ENCODE measurements around the gene PACSIN1. TPM values are rescaled to one million over a fixed set of nuclear protein-coding genes. Genes with fewer than 3 reads are reported as not detected.

PACSIN1 gene, protein sequence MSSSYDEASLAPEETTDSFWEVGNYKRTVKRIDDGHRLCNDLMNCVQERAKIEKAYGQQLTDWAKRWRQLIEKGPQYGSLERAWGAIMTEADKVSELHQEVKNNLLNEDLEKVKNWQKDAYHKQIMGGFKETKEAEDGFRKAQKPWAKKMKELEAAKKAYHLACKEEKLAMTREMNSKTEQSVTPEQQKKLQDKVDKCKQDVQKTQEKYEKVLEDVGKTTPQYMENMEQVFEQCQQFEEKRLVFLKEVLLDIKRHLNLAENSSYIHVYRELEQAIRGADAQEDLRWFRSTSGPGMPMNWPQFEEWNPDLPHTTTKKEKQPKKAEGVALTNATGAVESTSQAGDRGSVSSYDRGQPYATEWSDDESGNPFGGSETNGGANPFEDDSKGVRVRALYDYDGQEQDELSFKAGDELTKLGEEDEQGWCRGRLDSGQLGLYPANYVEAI
- total RNA-seq = under 1 TPM; 0.07 to 0.14 TPM

GRCh38 chr6:34465531-34466241, at the start of gene PACSIN1:
TSS of gene PACSIN1 (plus strand) at chr6:34466076. CDS start at chr6:34526306, 60,230 bp downstream.
- Mint-ChIP-seq H3K27me3 (peaks cover 15% of the 10 kb centered on the region), H3K9me3 (ENCODE audit: low read depth) (no peaks in the 10 kb centered on the region), H3K36me3 (ENCODE audit: low read depth) (no peaks in the 10 kb centered on the region), H3K4me1 (peaks cover 4% of the 10 kb centered on the region), H3K27ac (no peak within 1 kb of the TSS), H3K4me3 (peak within 1 kb of the TSS; percentile 53)
- DNase-seq (peak; percentile 37), ATAC-seq (peak; percentile 83)
- ChIA-PET CTCF (interaction anchor here (0.6 kb wide), 1 partner anchor 229 kb away, joined by 3 read pairs; the partner anchor contains the start of gene HMGA1), POLR2A (no interaction called here)
- intact Hi-C loops (cut with DNase I, micrococcal nuclease) = no loop called here

GRCh38 chr6:34416877-34417371, 49.0 kb upstream of the PACSIN1 start:
- ATAC-seq (no peak), DNase-seq (no peak)
- Mint-ChIP-seq H3K4me3 (no peak overlapping the region), H3K4me1 (peaks cover 24% of the 10 kb centered on the region), H3K36me3 (ENCODE audit: low read depth) (peaks cover 67% of the 10 kb centered on the region), H3K27ac (peak overlapping the region; percentile 1), H3K9me3 (ENCODE audit: low read depth) (no peaks in the 10 kb centered on the region), H3K27me3 (no peaks in the 10 kb centered on the region)
- ChIA-PET CTCF (interaction anchor here (0.7 to 2.9 kb wide), 4 partner anchors 36 to 228 kb away, joined by 3 to 34 read pairs (median 3); partner anchors contain the start of gene SMIM29), POLR2A (interaction anchor here (0.6 to 3.2 kb wide), 5 partner anchors 7 to 192 kb away, joined by 3 to 18 read pairs (median 5); partner anchors contain the start of gene RPS10)
- intact Hi-C loops (cut with DNase I, micrococcal nuclease) = loop anchor here in 1 of 2 experiments (5.0 kb wide), 1 partner anchor 170 kb away; the partner anchor contains the start of gene SMIM29

DNA sequence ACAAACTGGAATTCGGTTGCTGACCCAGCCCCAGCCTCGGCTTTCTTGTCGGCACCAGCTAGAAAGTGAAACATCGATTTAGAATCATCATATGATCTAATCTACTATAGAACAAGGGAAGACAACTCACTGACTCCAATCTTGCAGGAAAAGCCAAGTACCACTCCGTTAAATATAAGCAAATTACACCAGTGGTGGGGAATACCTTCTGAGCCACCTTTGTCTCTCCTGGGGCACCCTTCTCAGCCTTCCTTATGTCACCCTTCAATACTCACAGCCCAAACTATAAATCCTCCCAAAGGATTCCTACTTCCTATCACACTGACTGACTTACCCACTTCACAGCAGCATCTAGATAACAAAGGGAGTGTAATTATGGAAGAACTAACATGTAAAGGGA, 47.5 kb upstream of the PACSIN1 start:
- no peak for DNase-seq
- no peak overlapping the region for H3K4me3 Mint-ChIP-seq
- H3K4me1 Mint-ChIP-seq = peaks cover 25% of the 10 kb centered on the region
- peaks cover 71% of the 10 kb centered on the region for H3K36me3 Mint-ChIP-seq (ENCODE audit: low read depth)
- H3K27me3 Mint-ChIP-seq = no peaks in the 10 kb centered on the region
- CTCF ChIA-PET = interaction anchor here (1.5 kb wide), 1 partner anchor 222 kb away, joined by 3 read pairs; no protein-coding TSS in a partner anchor
- H3K9me3 Mint-ChIP-seq (ENCODE audit: low read depth) = no peaks in the 10 kb centered on the region
- POLR2A ChIA-PET = interaction anchor here (1.0 kb wide), 1 partner anchor 256 kb away, joined by 4 read pairs; no protein-coding TSS in a partner anchor
- intact Hi-C loops (cut with DNase I, micrococcal nuclease) = loop anchor here in 1 of 2 experiments (5.0 kb wide), 1 partner anchor 171 kb away; the partner anchor contains the start of gene SMIM29
- H3K27ac Mint-ChIP-seq = peak overlapping the region; percentile 34
- no peak for ATAC-seq

GRCh38 chr6:34423254-34423653, 42.6 kb upstream of the PACSIN1 start:
- Mint-ChIP-seq H3K4me3 (peak overlapping the region; percentile 97), H3K4me1 (peaks cover 41% of the 10 kb centered on the region), H3K27ac (peak overlapping the region; percentile 99), H3K36me3 (ENCODE audit: low read depth) (peaks cover 61% of the 10 kb centered on the region), H3K27me3 (no peaks in the 10 kb centered on the region), H3K9me3 (ENCODE audit: low read depth) (no peaks in the 10 kb centered on the region)
- ChIA-PET CTCF (interaction anchor here (1.4 kb wide), 1 partner anchor 12 kb away, joined by 4 read pairs; no protein-coding TSS in a partner anchor), POLR2A (interaction anchor here (0.8 to 2.3 kb wide), 4 partner anchors 8 to 334 kb away, joined by 3 to 18 read pairs (median 4); partner anchors contain the start of gene SNRPC)
- ATAC-seq (no peak), DNase-seq (no peak)
- intact Hi-C loops (cut with DNase I, micrococcal nuclease) = no loop called here

DNA sequence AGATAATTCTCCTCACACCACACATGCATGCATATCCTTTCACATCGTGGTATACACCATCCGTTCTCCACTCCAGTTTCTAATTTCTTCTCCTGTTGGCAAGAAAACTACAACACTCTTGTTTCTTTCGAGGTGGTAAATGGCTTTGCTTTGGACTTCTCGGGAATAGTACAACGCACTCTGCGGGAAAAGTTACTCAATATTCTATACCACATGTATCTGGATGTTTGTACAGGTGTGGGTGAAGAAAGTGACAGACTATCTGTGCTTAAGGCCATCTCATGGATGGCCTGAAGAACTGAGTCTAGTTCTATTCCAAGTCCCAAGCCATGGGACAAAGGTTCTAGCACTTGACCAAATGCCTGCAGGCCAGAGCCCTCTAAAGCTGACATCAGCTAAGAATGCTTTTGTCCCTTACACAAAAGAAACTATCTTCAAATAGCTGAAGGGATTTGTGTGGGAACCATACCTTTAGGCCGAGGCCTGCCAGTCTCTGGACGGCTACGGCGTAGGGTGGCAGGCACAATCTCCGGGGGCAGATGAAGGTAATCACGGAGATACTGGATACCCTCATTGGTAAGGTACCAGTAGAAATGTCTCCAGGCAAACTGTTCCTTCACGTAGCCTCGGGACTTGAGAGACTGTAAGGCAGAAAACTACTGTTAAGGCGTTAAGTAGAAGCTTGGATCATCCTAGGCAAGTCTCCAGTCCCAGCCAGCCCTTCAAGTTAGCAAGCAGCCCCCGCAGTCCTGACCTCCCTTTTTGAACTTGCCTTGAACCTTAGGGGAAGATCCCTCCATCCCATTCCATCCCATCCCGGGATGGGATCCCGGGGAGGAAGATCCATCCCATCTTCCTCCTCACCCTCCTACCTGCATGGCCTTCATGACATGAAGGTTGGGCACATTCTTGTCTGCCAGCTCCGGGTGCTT, 41.4 kb upstream of the PACSIN1 start:
- intact Hi-C loops (cut with DNase I, micrococcal nuclease) = loop anchor here (2.0 to 5.0 kb wide), 3 partner anchors 32 to 242 kb away; partner anchors contain the start of gene NUDT3 (in 1 of the 2)
- no peak for ATAC-seq
- Mint-ChIP-seq H3K27me3 (no peaks in the 10 kb centered on the region), H3K27ac (peak overlapping the region; percentile 99), H3K9me3 (ENCODE audit: low read depth) (no peaks in the 10 kb centered on the region), H3K36me3 (ENCODE audit: low read depth) (peaks cover 55% of the 10 kb centered on the region), H3K4me1 (peaks cover 38% of the 10 kb centered on the region), H3K4me3 (peak overlapping the region; percentile 97)
- ChIA-PET CTCF (interaction anchor here (0.8 to 1.7 kb wide), 2 partner anchors 10 to 185 kb away, joined by 4 to 9 read pairs; no protein-coding TSS in a partner anchor), POLR2A (interaction anchor here (0.6 to 2.3 kb wide), 4 partner anchors 9 to 588 kb away, joined by 3 to 18 read pairs (median 4); no protein-coding TSS in a partner anchor)
- no peak for DNase-seq

GRCh38 chr6:34425132-34425497, 40.8 kb upstream of the PACSIN1 start:
- peaks cover 49% of the 10 kb centered on the region for H3K36me3 Mint-ChIP-seq (ENCODE audit: low read depth)
- no peaks in the 10 kb centered on the region for H3K9me3 Mint-ChIP-seq (ENCODE audit: low read depth)
- intact Hi-C loops (cut with DNase I, micrococcal nuclease) = loop anchor here (2.0 to 5.0 kb wide), 3 partner anchors 32 to 243 kb away; partner anchors contain the start of gene NUDT3 (in 1 of the 2)
- H3K27ac Mint-ChIP-seq = peak overlapping the region; percentile 99
- peaks cover 35% of the 10 kb centered on the region for H3K4me1 Mint-ChIP-seq
- ATAC-seq = no peak
- H3K4me3 Mint-ChIP-seq = peak overlapping the region; percentile 97
- DNase-seq = peak; percentile 32
- POLR2A ChIA-PET = interaction anchor here (2.3 kb wide), 1 partner anchor 10 kb away, joined by 18 read pairs; no protein-coding TSS in a partner anchor
- CTCF ChIA-PET = interaction anchor here (0.8 to 1.7 kb wide), 2 partner anchors 10 to 184 kb away, joined by 4 to 9 read pairs; no protein-coding TSS in a partner anchor
- no peaks in the 10 kb centered on the region for H3K27me3 Mint-ChIP-seq

GRCh38 chr6:34425498-34426410, 40.1 kb upstream of the PACSIN1 start, which contains the start of gene RPS10:
TSS of gene RPS10 (minus strand) at chr6:34426069. CDS start at chr6:34425221, 848 bp downstream.
- DNase-seq (peak; percentile 95), ATAC-seq (peak; percentile 95)
- peak within 1 kb of the TSS; percentile 99 for H3K27ac Mint-ChIP-seq
- ChIA-PET CTCF (interaction anchor here (0.5 to 1.7 kb wide), 6 partner anchors 11 to 322 kb away, joined by 3 to 9 read pairs (median 3); no protein-coding TSS in a partner anchor), POLR2A (interaction anchor here (0.6 to 2.3 kb wide), 4 partner anchors 9 to 176 kb away, joined by 3 to 18 read pairs (median 4); partner anchors contain the start of gene SMIM29)
- H3K27me3 Mint-ChIP-seq = no peaks in the 10 kb centered on the region
- H3K4me1 Mint-ChIP-seq = peaks cover 35% of the 10 kb centered on the region
- peaks cover 44% of the 10 kb centered on the region for H3K36me3 Mint-ChIP-seq (ENCODE audit: low read depth)
- intact Hi-C loops (cut with DNase I, micrococcal nuclease) = loop anchor here (1.0 to 5.0 kb wide), 13 partner anchors 33 to 834 kb away; partner anchors contain the start of genes NUDT3 (in 2 of the 2), SMIM29 (in 2 of the 2), ANKS1A (in 1 of the 2) and HMGA1 (in 1 of the 2)
- no peaks in the 10 kb centered on the region for H3K9me3 Mint-ChIP-seq (ENCODE audit: low read depth)
- H3K4me3 Mint-ChIP-seq = peak within 1 kb of the TSS; percentile 97

- ATAC-seq (no peak), DNase-seq (no peak)
- Mint-ChIP-seq H3K4me3 (no peak overlapping the region), H3K9me3 (ENCODE audit: low read depth) (peaks cover 2% of the 10 kb centered on the region), H3K36me3 (ENCODE audit: low read depth) (no peaks in the 10 kb centered on the region), H3K4me1 (no peaks in the 10 kb centered on the region), H3K27ac (no peak overlapping the region), H3K27me3 (no peaks in the 10 kb centered on the region)
- ChIA-PET CTCF (no interaction called here), POLR2A (no interaction called here)
- intact Hi-C loops (cut with DNase I, micrococcal nuclease) = no loop called here
These were observed 30.0 kb upstream of the PACSIN1 start for GRCh38 chr6:34435916-34436315.
